HG03064 (cell line): Measurements from ENCODE around the gene PMEPA1.

Experiments used
- ATAC-seq: cut with Tn5 transposase; IDR thresholded peaks from one replicate; pipeline ENCODE4 v1.9.1; 2021; ENCODE audit warnings: low read depth; ENCODE audit not compliant: unreplicated experiment

PMEPA1 gene

DNA sequence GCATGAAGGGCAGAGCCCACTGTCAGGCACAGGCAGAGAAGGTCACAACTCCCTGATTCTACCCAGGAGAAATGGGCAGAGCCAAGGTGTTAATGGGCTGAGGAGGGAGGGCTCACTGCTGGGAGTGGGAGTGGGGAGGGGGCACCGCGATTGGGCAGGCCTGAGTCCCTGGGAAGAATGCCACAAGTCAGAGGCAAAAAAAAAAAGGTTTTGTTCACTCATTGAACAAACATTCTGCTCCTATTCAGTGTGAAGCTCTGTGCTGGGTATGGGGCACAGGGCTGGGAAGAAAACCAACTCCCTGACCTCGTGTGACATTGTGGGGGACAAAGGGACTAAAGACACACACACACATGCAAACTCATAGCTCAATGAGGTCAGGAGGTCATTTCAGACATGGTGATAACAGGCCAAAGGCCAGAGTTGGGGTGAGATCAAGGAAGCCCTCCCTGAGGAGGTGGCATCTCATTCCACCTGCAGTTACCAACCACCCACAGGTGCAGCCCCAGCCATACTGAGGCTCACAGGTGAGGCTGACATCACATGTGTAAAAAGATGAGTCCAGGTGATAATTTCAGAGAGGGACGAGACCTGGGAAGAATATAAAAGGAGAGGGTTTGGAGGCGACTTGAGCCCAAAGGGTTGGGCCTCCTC is 3.2 kb upstream of the PMEPA1 start:
- no peak for ATAC-seq

DNA sequence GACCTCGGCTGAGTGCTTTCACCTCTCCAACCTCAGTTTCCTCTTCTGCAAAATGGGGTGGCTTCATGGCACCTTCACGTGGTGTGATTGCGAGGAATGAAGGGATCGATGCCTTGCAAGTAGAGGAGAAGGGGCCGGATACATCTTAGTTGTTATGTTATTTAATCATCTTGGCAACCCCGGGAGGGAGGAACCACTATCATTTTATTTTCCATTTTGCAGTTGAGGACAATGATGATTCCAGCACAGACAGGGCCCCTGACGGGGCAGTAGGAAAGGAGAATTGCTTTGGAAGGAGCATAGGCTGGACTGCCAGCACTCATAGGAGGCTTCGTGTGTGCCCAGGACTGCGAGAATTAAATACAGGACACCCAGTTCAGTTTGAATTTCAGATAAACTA is 2.5 kb upstream of the PMEPA1 start:
- no peak for ATAC-seq

- ATAC-seq: no peak
Observed at GRCh38 chr20:57711826-57712225, 2.0 kb upstream of the PMEPA1 start.

DNA sequence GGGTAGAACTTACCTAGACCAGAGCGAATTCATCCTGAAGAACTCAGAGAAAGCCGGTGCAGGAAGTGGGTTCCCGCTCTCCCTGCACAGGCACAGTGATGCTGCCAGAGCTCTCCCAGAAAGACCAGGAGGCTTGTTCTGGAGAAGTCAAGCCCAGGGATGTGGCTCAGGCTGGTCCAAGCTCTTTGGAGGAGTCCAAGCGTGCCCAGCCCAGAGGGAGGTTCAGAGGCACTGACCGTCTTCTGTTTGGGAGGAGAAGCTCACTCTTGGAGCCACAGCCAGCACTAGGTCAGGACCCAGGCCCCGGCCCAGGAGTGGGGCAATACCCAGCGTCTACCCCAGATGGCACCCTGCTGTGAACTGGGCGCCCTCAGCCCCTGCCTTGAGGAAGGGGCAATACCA is 1.5 kb upstream of the PMEPA1 start:
- no peak for ATAC-seq

DNA sequence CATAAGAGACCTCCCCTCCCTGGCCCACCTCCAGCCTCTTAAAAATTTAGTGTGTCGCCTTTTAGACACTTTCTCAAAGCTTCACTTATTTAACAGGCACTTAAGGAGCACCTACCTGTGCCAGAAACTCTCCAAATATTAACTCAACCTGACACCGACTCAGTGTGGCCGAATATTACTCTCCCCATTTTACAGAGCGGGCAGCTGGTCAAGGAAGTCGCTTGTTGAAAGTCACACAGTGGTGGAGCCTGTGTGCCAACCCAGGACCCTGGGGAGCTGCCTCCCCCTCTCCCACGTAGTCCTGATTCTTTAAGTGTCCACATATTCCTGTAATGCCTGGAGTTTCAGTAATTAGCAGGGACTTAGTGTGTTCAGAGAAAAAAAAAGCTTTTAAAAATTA is 1.0 kb upstream of the PMEPA1 start:
- no peak for ATAC-seq

GRCh38 chr20:57708694-57709673 is 831 bp downstream of the PMEPA1 start:
- ATAC-seq: no peak

- ATAC-seq: no peak
Observed at GRCh38 chr20:57707849-57708693, 1.7 kb downstream of the PMEPA1 start.

DNA sequence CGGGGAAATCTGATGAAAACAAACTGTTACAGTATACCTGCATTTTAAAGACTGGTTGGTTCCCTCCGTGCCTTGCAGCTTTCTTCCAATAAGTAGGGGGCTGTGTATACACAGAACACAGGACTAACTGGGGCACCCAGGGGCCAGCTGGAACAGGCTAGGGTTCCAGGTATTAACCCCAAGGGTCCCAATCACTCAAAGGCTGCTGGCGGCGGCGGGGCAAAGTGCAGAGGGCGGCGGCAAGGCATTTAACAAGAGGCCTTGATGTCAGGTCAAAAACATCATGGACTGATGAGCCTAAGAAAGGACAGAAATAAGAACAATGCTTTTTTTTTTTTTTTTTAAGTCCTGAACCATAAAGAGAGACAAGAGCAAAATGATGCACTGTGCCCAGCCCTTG is 2.5 kb downstream of the PMEPA1 start:
- ATAC-seq: no peak

DNA sequence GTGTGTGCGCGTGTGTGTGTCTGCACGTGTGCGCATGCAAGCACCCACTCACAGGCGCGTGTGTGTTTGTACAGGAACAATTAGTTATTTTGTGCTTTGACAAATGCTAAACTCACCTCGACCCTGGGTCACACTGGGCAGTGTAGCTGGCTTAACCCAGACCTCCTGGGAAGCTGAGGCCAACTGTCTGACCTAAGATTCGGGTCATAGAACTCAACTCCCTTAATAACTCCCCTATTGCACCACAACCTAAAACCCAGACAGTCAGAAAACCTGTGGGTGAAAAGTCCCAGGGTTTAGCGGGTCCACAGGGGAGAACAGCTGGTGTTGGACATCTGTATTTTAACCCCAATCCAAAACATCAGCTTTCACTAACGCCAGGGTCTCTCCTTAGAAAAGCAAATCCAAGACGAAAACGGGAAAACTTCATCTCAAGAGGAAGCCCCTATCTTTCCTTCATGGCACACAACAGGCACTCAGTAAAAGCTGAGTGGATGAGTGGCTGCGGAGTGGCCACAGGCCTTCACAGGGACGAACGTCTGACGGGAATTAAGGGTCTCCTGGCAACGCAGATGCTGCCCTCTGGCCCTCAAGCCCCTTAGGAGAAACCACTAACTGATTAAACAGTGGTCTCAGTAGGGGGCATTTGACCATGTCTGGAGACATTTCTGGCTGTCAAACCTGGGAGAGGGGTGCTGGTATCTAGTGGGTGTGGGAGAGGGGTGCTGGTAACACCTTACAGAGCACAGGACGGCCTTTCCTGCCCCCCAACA is 4.5 kb downstream of the PMEPA1 start:
- no peak for ATAC-seq

- ATAC-seq: no peak
Observed at GRCh38 chr20:57704245-57704644, 5.6 kb downstream of the PMEPA1 start.

DNA sequence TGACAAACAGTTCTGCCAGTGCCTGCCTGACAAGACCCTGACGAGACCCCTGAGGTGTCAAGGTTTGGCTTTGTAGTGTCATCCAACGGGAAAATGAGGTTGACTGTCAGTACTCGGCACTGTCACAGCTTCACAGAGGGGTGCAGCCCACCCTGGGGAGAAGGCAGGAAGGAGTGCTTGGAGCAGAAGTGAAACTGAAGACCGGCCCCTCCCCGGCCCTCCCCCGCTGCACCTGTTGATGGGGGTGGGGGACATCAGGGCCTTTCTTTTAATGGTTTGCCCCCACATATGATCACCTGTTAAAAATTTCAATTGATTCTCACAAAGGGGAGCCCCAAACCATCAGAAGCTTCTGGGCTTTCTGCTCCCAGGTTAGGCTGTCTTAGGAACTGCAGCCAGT is 6.8 kb downstream of the PMEPA1 start:
- ATAC-seq: no peak

GRCh38 chr20:57702521-57702920 is 7.3 kb downstream of the PMEPA1 start:
- ATAC-seq: no peak

DNA sequence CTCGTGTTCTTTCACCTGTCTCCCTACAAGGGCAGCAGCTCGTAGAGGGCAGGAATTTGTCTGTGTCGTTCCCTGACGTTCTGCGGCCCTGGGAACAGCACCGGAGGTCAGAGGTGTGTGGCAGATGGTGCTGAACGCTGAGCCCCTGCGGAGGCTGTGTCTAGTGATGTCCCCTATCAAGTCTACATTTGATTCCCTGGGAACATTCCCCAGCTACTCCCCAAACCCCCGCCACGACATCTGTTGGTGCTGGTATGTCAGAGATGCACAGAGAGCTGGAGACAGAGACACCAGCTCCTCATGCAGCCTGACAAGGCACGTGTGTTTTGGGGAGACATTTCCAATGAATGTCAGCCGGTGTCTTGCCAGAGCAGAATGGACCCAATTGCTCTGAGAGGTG is 7.7 kb downstream of the PMEPA1 start:
- no peak for ATAC-seq

DNA sequence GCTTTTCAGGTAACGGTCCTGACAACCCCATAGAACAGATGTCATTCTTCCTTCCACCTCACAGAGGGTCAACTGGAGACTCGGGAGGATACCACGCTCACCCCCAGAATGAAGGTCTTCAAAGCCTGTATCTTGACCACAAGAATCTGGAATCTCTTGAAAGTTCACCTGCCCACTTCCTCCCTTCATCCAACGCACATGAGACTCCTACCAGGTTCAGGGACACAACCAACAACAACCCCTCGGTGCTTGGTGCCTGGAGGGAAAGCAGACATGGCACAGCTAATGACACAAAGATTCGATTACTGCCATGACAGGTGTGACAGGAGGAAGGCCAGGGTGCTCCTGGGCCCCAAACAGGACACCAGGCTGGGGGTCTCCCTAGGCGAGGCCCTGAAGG is 8.2 kb downstream of the PMEPA1 start:
- ATAC-seq: no peak

DNA sequence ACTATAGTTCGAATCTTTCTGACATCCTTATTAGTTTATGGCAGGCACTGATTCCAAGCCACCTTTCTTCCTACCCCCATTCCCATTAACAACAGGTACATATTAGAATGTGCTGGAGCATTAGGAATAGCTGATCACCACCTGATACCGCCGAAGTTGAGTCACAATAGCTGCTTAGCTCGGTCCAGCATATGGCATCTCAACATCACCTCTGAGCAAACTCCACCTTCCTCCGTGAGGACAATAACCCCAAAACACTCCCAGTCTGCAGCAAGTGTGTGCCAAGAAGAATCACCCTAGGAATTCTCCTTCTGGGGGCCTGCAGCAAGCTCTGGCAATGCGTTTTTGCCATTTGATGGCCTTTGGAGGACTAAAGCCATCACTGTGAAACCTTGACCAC is 8.7 kb downstream of the PMEPA1 start:
- no peak for ATAC-seq

- no peak for ATAC-seq
Observed at GRCh38 chr20:57699395-57699794, 10.4 kb downstream of the PMEPA1 start.

DNA sequence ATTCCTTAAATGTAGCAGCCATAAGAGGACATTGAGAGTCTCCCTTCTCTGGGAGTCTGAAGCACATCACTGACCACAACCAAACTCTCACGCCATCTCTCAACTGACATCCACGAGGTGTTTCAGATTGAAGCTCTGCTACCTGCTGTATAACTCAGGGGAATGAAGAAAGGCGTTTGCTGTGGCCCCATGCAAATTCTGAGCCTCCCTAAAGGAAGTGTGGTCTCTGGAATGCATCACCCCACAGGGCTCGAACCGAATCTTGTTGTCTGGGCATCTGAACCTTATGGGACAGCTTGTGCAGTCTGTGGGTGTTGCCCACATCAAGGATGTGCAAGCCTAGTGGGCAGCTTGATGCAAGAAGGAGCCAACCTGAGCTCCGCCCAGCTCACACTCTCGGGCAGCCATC is 10.9 kb downstream of the PMEPA1 start:
- ATAC-seq: no peak

GRCh38 chr20:57698116-57698866 is 11.5 kb downstream of the PMEPA1 start:
- no peak for ATAC-seq

GRCh38 chr20:57697543-57697942 is 12.3 kb downstream of the PMEPA1 start:
- no peak for ATAC-seq
